Measurements from ENCODE around the gene ENKD1. TPM values are rescaled to one million over a fixed set of nuclear protein-coding genes. Genes with fewer than 3 reads are reported as not detected.
A peak's percentile ranks its signal among the peaks of the same experiment; 100 is the strongest.

The ENKD1 gene
- total and polyA plus RNA-seq, 2 experiments from 2014 or later, result 11.6 to 11.8 TPM

DNA sequence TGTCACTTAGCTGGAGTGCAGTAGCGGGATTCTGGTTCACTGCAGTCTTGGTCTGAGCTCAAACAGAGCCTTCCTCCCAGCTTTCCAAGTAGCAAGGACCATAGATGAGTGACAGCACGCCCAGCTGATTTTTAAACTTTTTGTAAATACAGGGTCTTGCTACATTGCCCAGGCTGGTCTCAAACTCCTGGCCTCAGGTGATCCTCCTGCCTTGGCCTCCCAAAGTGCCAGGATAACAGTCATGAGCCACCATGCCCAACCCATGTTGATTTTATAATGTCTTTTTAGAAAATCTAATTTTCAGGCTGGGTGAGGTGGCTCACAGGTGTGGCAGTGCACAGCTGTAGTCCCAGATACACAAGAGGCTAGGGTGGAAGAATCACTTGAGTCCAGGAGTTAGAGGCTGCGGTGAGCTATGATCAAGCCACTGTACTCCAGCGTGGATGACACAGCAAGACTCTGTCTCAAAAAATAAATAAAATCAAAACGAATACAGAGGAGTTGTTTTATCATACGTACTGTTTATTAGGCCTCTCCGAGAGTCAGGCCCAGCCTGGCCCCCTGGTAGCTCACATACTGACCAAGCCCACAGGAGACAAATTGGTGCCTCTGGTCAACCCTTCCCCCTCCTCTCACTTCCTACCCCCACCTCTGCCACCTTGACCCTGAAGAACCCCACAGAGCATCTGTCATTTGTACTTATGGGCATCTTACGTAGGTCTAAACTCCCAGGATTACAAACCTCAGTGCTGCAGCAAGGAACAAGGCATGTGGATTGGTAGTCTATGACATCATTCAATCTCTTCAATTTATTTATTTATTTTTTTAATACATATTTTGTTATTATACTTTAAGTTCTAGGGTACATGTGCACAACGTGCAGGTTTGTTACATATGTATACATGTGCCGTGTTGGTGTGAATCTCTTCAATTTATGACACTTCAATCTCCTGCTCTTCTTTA lies 13.7 kb upstream of the ENKD1 start (continued):
- TF ChIP-seq NANOG (IDR thresholded peaks at IDR 0.05; ENCODE audit: borderline replicate concordance), result no peak

DNA sequence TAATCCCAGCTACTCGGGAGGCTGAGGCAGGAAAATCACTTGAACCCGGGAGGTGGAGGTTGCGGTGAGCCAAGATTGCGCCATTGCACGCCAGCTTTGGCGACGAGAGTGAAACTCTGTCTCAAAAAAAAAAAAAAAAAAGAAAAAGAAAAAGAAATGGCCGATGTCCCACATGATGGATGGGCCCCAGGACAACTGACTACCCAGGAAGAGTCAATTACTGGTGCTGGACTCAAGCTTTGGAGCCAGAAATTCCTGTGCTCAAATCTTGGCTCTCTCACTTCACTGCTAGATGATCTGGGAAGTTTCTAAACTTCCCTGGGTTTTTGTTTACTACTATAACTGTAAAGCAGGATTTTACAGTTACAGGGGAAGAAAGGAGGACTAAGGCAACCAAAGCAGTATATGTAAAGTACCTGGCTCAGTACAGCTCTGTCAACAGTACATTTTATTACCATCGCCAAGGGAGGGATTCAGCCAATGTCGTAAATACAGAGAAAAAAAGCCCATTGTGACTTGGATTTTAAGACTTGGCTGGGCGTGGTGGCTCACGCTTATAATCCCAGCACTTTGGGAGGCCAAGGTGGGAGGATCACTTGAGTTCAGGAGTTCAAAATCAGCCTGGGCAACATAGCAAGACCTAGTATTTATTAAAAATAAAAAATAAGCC lies 11.9 kb upstream of the ENKD1 start:
- Mint-ChIP-seq H3K4me1 (0 out of 3 replicates have a peak, but pooled peaks cover 3% of the 10 kb centered on the region), H3K9me3 (no peaks in the 10 kb centered on the region), H3K27me3 (ENCODE audit: insufficient read depth, low read depth, poor library complexity) (peaks cover 13% of the 10 kb centered on the region), H3K27ac (no peak overlapping the region), H3K36me3 (ENCODE audit: low read depth) (peaks cover 5% of the 10 kb centered on the region; the same call in 1 of the 3 replicates), H3K4me3 (no peak overlapping the region)
- DNase-seq (ENCODE audit: low spot score) (no peak), ATAC-seq (no peak)
- Histone ChIP-seq H3F3A (replicated peaks; ENCODE audit: low read depth) (no peaks in the 10 kb centered on the region), H3K36me3 (ENCODE audit: insufficient read depth) (no peaks in the 10 kb centered on the region; the same call in 1 of the 2 replicates), H3K27ac (ENCODE audit: low read depth) (peak overlapping the region; percentile 51), H4K20me1 (replicated peaks; ENCODE audit: insufficient read depth) (peaks cover 12% of the 10 kb centered on the region), H3K79me2 (replicated peaks; ENCODE audit: insufficient read depth) (no peaks in the 10 kb centered on the region), H3K9me2 (ENCODE audit: insufficient read depth) (no peaks in the 10 kb centered on the region), H3K4me3 (no peak overlapping the region), H2AFZ (no peak overlapping the region), H3K4me1 (ENCODE audit: insufficient read depth) (no peaks in the 10 kb centered on the region), H3K27me3 (ENCODE audit: insufficient read depth) (no peaks in the 10 kb centered on the region), H3K4me2 (no peak overlapping the region)
- TF ChIP-seq STAT1 (IDR thresholded peaks at IDR 0.05; ENCODE audit: unreplicated experiment) (no peak), JUNB (IDR thresholded peaks at IDR 0.05; ENCODE audit: unreplicated experiment) (no peak), CTCF (conservative IDR thresholded peaks at IDR 0.05; ENCODE audit: low read depth in 2 of 2) (no peak), ZNF331 (CRISPR knock-in tag; IDR thresholded peaks at IDR 0.05; ENCODE audit: low read depth) (no peak), CREB1 (CRISPR knock-in tag; IDR thresholded peaks at IDR 0.05; ENCODE audit: low read depth) (no peak), EZH2phosphoT487 (IDR thresholded peaks at IDR 0.05; ENCODE audit: unreplicated experiment) (no peak), EZH2 (IDR thresholded peaks at IDR 0.05; ENCODE audit: low read depth, unreplicated experiment) (no peak), ETS1 (IDR thresholded peaks at IDR 0.05) (no peak), ZNF114 (CRISPR knock-in tag; IDR thresholded peaks at IDR 0.05) (no peak), NANOG (IDR thresholded peaks at IDR 0.05; ENCODE audit: borderline replicate concordance) (no peak)
- TF ChIP-seq, protein P1, sequence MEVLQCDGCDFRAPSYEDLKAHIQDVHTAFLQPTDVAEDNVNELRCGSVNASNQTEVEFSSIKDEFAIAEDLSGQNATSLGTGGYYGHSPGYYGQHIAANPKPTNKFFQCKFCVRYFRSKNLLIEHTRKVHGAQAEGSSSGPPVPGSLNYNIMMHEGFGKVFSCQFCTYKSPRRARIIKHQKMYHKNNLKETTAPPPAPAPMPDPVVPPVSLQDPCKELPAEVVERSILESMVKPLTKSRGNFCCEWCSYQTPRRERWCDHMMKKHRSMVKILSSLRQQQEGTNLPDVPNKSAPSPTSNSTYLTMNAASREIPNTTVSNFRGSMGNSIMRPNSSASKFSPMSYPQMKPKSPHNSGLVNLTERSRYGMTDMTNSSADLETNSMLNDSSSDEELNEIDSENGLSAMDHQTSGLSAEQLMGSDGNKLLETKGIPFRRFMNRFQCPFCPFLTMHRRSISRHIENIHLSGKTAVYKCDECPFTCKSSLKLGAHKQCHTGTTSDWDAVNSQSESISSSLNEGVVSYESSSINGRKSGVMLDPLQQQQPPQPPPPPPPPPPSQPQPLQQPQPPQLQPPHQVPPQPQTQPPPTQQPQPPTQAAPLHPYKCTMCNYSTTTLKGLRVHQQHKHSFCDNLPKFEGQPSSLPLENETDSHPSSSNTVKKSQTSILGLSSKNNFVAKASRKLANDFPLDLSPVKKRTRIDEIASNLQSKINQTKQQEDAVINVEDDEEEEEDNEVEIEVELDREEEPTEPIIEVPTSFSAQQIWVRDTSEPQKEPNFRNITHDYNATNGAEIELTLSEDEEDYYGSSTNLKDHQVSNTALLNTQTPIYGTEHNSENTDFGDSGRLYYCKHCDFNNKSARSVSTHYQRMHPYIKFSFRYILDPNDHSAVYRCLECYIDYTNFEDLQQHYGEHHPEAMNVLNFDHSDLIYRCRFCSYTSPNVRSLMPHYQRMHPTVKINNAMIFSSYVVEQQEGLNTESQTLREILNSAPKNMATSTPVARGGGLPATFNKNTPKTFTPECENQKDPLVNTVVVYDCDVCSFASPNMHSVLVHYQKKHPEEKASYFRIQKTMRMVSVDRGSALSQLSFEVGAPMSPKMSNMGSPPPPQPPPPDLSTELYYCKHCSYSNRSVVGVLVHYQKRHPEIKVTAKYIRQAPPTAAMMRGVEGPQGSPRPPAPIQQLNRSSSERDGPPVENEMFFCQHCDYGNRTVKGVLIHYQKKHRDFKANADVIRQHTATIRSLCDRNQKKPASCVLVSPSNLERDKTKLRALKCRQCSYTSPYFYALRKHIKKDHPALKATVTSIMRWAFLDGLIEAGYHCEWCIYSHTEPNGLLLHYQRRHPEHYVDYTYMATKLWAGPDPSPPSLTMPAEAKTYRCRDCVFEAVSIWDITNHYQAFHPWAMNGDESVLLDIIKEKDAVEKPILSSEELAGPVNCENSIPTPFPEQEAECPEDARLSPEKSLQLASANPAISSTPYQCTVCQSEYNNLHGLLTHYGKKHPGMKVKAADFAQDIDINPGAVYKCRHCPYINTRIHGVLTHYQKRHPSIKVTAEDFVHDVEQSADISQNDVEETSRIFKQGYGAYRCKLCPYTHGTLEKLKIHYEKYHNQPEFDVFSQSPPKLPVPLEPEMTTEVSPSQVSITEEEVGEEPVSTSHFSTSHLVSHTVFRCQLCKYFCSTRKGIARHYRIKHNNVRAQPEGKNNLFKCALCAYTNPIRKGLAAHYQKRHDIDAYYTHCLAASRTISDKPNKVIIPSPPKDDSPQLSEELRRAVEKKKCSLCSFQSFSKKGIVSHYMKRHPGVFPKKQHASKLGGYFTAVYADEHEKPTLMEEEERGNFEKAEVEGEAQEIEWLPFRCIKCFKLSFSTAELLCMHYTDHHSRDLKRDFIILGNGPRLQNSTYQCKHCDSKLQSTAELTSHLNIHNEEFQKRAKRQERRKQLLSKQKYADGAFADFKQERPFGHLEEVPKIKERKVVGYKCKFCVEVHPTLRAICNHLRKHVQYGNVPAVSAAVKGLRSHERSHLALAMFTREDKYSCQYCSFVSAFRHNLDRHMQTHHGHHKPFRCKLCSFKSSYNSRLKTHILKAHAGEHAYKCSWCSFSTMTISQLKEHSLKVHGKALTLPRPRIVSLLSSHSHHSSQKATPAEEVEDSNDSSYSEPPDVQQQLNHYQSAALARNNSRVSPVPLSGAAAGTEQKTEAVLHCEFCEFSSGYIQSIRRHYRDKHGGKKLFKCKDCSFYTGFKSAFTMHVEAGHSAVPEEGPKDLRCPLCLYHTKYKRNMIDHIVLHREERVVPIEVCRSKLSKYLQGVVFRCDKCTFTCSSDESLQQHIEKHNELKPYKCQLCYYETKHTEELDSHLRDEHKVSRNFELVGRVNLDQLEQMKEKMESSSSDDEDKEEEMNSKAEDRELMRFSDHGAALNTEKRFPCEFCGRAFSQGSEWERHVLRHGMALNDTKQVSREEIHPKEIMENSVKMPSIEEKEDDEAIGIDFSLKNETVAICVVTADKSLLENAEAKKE (CRISPR knock-in tag; IDR thresholded peaks at IDR 0.05), result no peak

Measured in GM23338 (cell line).